Measurements from ENCODE around the gene NOX5. TPM values are rescaled to one million over a fixed set of nuclear protein-coding genes. Genes with fewer than 3 reads are reported as not detected.

Gene NOX5
- total and polyA plus RNA-seq, 10 of the 15 experiments (the other 5 are each of a cell fraction or from before 2014, with no cell fraction given) = not detected

GRCh38 chr15:68989541-68990230, 24.8 kb upstream of the NOX5 start:
- intact Hi-C loops (cut with micrococcal nuclease; ENCODE audit: unreplicated experiment) (no loop called here), in situ Hi-C loops (cut with MboI) (no loop called here)
- POLR2A ChIA-PET = no interaction called here
- Histone ChIP-seq H3K79me2 (ENCODE audit: control insufficient read depth, insufficient read depth, low read length) (no peaks in the 10 kb centered on the region), H3K36me3 (ENCODE audit: control insufficient read depth in 2 of 2, insufficient read depth in 2 of 2, low read length in 1 of 2) (no peaks in the 10 kb centered on the region), H3K4me1 (ENCODE audit: control insufficient read depth, insufficient read depth, low read length) (no peaks in the 10 kb centered on the region), H3K27ac (ENCODE audit: control insufficient read depth, insufficient read depth) (no peak overlapping the region), H3K4me2 (ENCODE audit: control insufficient read depth, insufficient read depth) (no peak overlapping the region), H3K9ac (ENCODE audit: control insufficient read depth, insufficient read depth, low read length) (no peak overlapping the region), H2AFZ (ENCODE audit: control insufficient read depth, low read depth, low read length) (no peak overlapping the region), H3K9me3 (replicated peaks; ENCODE audit: control insufficient read depth, insufficient read depth, low read length) (no peaks in the 10 kb centered on the region), H4K20me1 (ENCODE audit: control insufficient read depth, insufficient read depth) (no peaks in the 10 kb centered on the region), H3K27me3 (replicated peaks in 1 of 2; ENCODE audit: control insufficient read depth in 2 of 2, insufficient read depth in 2 of 2, low read length in 1 of 2) (peaks cover 0 to 1% of the 10 kb centered on the region in 2 experiments; a peak in 3 of 4 replicates), H3K4me3 (no peak overlapping the region)
- BruUV-seq (replicated peaks) = no TSS peak
- DNase-seq (ENCODE audit: low read depth, low spot score) = no peak
- ATAC-seq = no peak
- CTCF ChIA-PET = no interaction called here
- FAIRE-seq = no peak
- 3% methylated on average over 2 of the region's 2 CpGs for WGBS (ENCODE audit: insufficient coverage, insufficient replicate concordance, low lambda C conversion rate, missing lambda C conversion rate)
- SMC1A ChIA-PET (ENCODE audit: uncharacterized antibody, unreplicated experiment) = interaction anchor here (0.7 kb wide), 1 partner anchor 36 kb away, joined by 4 read pairs; no protein-coding TSS in a partner anchor
- TF ChIP-seq ETV6 (conservative IDR thresholded peaks at IDR 0.05 in 1 of 2, IDR thresholded peaks at IDR 0.05 in 1 of 2; ENCODE audit: borderline replicate concordance in 1 of 2, low read depth in 1 of 2) (no peak), NFYB (IDR thresholded peaks at IDR 0.05; ENCODE audit: insufficient read depth, low read depth, low read length) (no peak), GATAD2B (conservative IDR thresholded peaks at IDR 0.05; ENCODE audit: low read depth) (no peak), BCLAF1 (IDR thresholded peaks at IDR 0.05) (no peak), RELA (IDR thresholded peaks at IDR 0.05; ENCODE audit: borderline replicate concordance, partially characterized antibody) (no peak), LARP7 (IDR thresholded peaks at IDR 0.05) (no peak), USF2 (IDR thresholded peaks at IDR 0.05; ENCODE audit: borderline replicate concordance, low read depth, low read length) (no peak), PML (IDR thresholded peaks at IDR 0.05; ENCODE audit: low read length) (no peak), SPI1 (IDR thresholded peaks at IDR 0.05; ENCODE audit: borderline replicate concordance, insufficient read depth, low read depth, low read length) (no peak)
- RAD21 ChIA-PET (ENCODE audit: unreplicated experiment) = no interaction called here
